ENCODE measurements around the gene IL1RN.
"Not testable (repeated sequence)": the region's sequence is repeated elsewhere in the genome, so short reads cannot be mapped to it uniquely, and the experiment has no call there.

Gene IL1RN

GRCh38 chr2:113088213-113088992 lies 39.0 kb upstream of the IL1RN start:
- no peak overlapping the region for H3K4me3 ChIP-seq (ENCODE audit: low read length)
- H3K36me3 ChIP-seq (ENCODE audit: control insufficient read depth, insufficient read depth, low read length): no peaks in the 10 kb centered on the region
- H3K27me3 ChIP-seq (ENCODE audit: control insufficient read depth, insufficient read depth, low read length): no peaks in the 10 kb centered on the region
- DNase-seq (ENCODE audit: low read depth, low spot score): no peak
- no peaks in the 10 kb centered on the region for H3K4me1 ChIP-seq (ENCODE audit: control insufficient read depth, insufficient read depth, low read length)
- H3K27ac ChIP-seq (ENCODE audit: low read length): no peak overlapping the region
- no peaks in the 10 kb centered on the region for H3K9me3 ChIP-seq (ENCODE audit: control insufficient read depth, insufficient read depth, low read length)

DNA sequence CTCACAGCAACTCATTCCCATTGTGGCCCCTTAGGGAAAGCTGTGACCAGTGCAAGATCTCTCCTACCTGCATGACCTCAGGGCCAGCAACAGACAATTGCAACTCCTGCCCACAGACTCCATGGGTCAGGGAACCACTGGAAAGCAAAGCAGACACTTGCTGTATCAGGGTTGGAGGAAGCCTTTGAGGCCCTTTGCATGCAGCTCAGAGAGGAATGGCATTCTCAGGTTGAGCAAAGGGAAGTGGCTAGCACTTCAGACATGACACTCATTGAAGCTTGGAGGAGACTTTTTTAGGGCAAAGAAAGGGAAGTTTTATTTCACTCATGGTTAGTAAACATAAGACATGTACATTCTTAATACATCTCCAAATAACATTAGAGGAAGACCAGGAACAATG lies 37.5 kb upstream of the IL1RN start:
- Histone ChIP-seq H3K4me1 (ENCODE audit: control insufficient read depth, insufficient read depth, low read length) (no peaks in the 10 kb centered on the region), H3K27ac (ENCODE audit: low read length) (no peak overlapping the region), H3K27me3 (ENCODE audit: control insufficient read depth, insufficient read depth, low read length) (no peaks in the 10 kb centered on the region), H3K4me3 (ENCODE audit: low read length) (no peak overlapping the region), H3K9me3 (ENCODE audit: control insufficient read depth, insufficient read depth, low read length) (no peaks in the 10 kb centered on the region), H3K36me3 (ENCODE audit: control insufficient read depth, insufficient read depth, low read length) (no peaks in the 10 kb centered on the region)
- no peak for DNase-seq (ENCODE audit: low read depth, low spot score)

DNA sequence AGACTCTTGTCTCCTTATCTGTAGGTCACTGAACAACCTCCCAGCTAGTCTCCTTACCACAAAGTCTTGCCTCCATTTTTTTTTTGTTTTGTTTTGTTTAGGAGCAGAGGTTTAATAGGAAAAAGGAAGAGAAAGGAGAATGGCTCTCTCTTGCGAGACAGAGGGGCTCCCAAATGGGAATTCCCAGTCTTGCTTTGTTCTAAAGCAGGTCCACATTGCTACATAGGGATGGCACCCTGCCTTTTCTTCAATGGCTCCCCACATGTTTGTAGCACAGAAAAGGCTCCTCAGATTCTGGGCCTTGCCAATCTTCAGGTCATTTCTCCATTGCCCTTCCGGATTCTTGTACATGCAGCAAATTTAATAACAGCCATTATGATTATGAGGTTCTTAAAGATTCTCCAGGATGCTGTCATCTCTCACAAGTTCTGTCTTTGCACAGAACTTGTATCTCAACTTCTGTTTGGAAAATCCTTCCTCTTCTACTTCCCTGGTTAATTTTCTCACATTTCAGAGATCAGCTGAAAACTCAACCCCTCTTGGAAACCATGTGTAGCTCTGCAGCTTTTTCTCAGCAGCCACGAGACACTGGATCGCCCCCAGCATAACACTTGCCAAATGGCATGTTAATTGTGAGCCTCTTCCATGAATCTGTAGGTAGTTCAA lies 36.0 kb upstream of the IL1RN start:
- H3K27me3 ChIP-seq (ENCODE audit: control insufficient read depth, insufficient read depth, low read length): no peaks in the 10 kb centered on the region
- WGBS (ENCODE audit: insufficient coverage, insufficient read length): no CpG with 5 or more reads among the region's 4 CpGs
- no peak overlapping the region for H3K4me3 ChIP-seq (ENCODE audit: low read length)
- H3K36me3 ChIP-seq (ENCODE audit: control insufficient read depth, insufficient read depth, low read length): no peaks in the 10 kb centered on the region
- H3K27ac ChIP-seq (ENCODE audit: low read length): no peak overlapping the region
- no peaks in the 10 kb centered on the region for H3K4me1 ChIP-seq (ENCODE audit: control insufficient read depth, insufficient read depth, low read length)
- no peaks in the 10 kb centered on the region for H3K9me3 ChIP-seq (ENCODE audit: control insufficient read depth, insufficient read depth, low read length)
- DNase-seq (ENCODE audit: low read depth, low spot score): no peak

DNA sequence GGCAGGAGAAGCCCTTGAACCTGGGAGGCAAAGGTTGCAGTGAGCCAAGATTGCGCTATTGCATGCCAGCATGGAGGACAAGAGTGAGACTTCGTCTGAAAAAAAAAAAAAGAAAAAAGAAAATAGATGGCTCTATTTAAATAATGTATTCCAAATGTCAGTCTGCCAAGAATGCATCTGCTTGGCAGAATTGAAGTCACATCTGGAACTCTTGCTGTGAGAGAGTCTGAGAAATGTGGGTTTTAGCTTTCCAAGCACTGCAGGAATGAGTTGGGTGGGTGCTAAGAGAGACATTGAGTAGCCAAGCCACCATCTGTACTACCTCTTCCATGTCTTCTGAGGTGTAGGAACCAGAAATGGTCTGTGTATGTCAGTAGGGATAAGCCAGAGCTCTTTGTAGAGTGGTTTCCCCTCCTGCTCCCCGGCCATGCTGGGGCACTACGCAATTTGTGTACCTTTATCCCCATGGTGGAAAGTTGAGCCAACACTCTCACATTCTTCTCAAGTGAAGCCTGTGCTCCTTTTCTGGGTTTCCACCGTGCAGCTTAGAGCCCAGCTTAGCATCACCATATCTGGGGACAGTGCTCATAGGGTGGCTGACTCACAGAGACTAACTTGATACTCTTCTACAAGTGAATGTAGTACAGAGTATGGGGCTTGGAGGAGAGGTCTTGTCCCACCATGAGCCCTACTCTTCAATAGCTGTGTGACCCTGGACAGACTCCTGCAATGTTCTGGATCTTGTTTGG lies 34.4 kb upstream of the IL1RN start:
- DNase-seq (ENCODE audit: low read depth, low spot score): no peak
- no peaks in the 10 kb centered on the region for H3K36me3 ChIP-seq (ENCODE audit: control insufficient read depth, insufficient read depth, low read length)
- H3K9me3 ChIP-seq (ENCODE audit: control insufficient read depth, insufficient read depth, low read length): no peaks in the 10 kb centered on the region
- no peak overlapping the region for H3K4me3 ChIP-seq (ENCODE audit: low read length)
- H3K4me1 ChIP-seq (ENCODE audit: control insufficient read depth, insufficient read depth, low read length): no peaks in the 10 kb centered on the region
- no peaks in the 10 kb centered on the region for H3K27me3 ChIP-seq (ENCODE audit: control insufficient read depth, insufficient read depth, low read length)
- no CpG with 5 or more reads among the region's 5 CpGs for WGBS (ENCODE audit: insufficient coverage, insufficient read length)
- no peak overlapping the region for H3K27ac ChIP-seq (ENCODE audit: low read length)

- no peak for DNase-seq (ENCODE audit: low read depth, low spot score)
- Histone ChIP-seq H3K4me3 (ENCODE audit: low read length) (no peak overlapping the region), H3K4me1 (ENCODE audit: control insufficient read depth, insufficient read depth, low read length) (no peaks in the 10 kb centered on the region), H3K9me3 (ENCODE audit: control insufficient read depth, insufficient read depth, low read length) (no peaks in the 10 kb centered on the region), H3K27me3 (ENCODE audit: control insufficient read depth, insufficient read depth, low read length) (no peaks in the 10 kb centered on the region), H3K27ac (ENCODE audit: low read length) (no peak overlapping the region), H3K36me3 (ENCODE audit: control insufficient read depth, insufficient read depth, low read length) (no peaks in the 10 kb centered on the region)
- WGBS (ENCODE audit: insufficient coverage, insufficient read length): no CpG with 5 or more reads among the region's 2 CpGs
These were observed 33.8 kb upstream of the IL1RN start for GRCh38 chr2:113093613-113093977.

DNA sequence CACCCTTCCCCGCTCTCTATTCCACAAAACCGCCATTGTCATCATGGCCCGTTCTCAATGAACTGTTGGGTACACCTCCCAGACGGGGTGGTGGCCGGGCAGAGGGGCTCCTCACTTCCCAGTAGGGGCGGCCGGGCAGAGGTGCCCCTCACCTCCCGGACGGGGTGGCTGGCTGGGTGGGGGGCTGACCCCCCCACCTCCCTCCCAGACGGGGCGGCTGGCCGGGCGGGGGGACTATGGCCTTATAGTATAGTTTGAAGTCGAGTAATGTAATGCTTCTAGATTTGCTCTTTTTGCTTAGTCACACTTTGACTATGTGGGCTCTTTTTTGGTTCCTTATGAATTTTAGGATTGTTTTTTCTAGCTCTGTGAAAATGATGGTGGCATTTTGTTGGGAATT lies 31.1 kb upstream of the IL1RN start:
- H3K27me3 ChIP-seq (ENCODE audit: control insufficient read depth, insufficient read depth, low read length); H3K4me1 ChIP-seq (ENCODE audit: control insufficient read depth, insufficient read depth, low read length); DNase-seq (ENCODE audit: low read depth, low spot score); H3K9me3 ChIP-seq (ENCODE audit: control insufficient read depth, insufficient read depth, low read length); H3K36me3 ChIP-seq (ENCODE audit: control insufficient read depth, insufficient read depth, low read length); H3K4me3 ChIP-seq (ENCODE audit: low read length); H3K27ac ChIP-seq (ENCODE audit: low read length): not testable (repeated sequence)
- WGBS (ENCODE audit: insufficient coverage, insufficient read length): no CpG with 5 or more reads among the region's 14 CpGs

DNA sequence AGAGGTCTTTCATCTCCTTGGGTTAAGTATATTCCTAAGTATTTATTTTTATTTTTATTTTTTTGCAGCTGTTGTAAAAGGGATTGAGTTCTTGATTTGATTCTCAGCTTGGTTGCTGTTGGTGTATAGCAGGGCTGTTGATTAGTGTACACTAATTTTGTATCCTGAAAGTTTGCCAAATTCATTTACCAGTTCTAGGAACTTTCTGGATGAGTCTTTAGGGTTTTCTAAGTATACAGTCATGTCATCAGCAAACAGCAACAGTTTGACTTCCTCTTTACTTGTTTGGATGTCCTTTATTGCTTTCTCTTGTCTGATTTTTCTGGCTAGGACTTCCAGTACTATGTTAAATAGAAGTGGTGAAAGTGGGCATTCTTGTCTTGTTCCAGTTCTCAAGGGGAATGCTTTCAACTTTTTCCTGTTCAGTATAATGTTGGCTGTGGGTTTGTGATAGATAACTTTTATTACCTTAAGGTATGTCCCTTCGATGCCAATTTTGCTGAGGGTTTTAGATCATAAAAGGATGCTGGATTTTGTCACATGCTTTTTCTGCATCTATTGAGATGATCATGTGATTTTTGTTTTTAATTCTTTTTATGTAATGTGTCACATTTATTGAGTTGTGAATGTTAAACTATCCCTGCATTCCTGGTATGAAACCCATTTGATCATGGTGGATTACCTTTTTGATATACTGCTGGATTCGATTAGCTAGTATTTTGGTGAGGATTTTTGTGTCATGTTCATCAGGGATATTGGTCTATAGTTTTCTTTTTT lies 30.4 kb upstream of the IL1RN start:
- not testable (repeated sequence) for H3K4me3 ChIP-seq (ENCODE audit: low read length); H3K9me3 ChIP-seq (ENCODE audit: control insufficient read depth, insufficient read depth, low read length); H3K4me1 ChIP-seq (ENCODE audit: control insufficient read depth, insufficient read depth, low read length); DNase-seq (ENCODE audit: low read depth, low spot score); H3K27me3 ChIP-seq (ENCODE audit: control insufficient read depth, insufficient read depth, low read length); H3K27ac ChIP-seq (ENCODE audit: low read length); H3K36me3 ChIP-seq (ENCODE audit: control insufficient read depth, insufficient read depth, low read length)
- no CpG with 5 or more reads among the region's 2 CpGs for WGBS (ENCODE audit: insufficient coverage, insufficient read length)

DNA sequence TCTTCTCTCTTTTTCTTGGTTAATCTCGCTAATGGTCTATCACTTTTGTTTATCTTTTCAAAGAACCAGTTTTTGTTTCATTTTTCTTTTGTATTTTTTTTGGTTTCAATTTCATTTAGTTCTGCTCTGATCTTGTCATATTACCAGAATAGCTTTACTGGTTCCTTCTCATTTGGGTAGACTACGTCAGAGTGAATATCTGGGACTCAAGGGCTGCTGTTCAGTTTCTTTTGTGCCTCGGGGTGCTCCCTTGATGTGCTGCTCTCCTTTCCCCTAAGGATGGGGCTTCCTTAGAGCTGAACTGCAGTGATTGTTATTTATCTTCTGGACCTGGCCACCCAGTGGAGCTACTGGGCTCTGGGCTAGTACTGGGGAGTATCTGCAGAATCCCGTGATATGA lies 29.4 kb upstream of the IL1RN start:
- H3K36me3 ChIP-seq (ENCODE audit: control insufficient read depth, insufficient read depth, low read length): no peaks in the 10 kb centered on the region
- H3K4me3 ChIP-seq (ENCODE audit: low read length): no peak overlapping the region
- H3K27me3 ChIP-seq (ENCODE audit: control insufficient read depth, insufficient read depth, low read length): no peaks in the 10 kb centered on the region
- H3K27ac ChIP-seq (ENCODE audit: low read length): no peak overlapping the region
- no CpG with 5 or more reads among the region's 4 CpGs for WGBS (ENCODE audit: insufficient coverage, insufficient read length)
- DNase-seq (ENCODE audit: low read depth, low spot score): no peak
- no peaks in the 10 kb centered on the region for H3K9me3 ChIP-seq (ENCODE audit: control insufficient read depth, insufficient read depth, low read length)
- no peaks in the 10 kb centered on the region; the same call in 1 of the 2 replicates for H3K4me1 ChIP-seq (ENCODE audit: control insufficient read depth, insufficient read depth, low read length)

GRCh38 chr2:113098532-113098931 lies 28.9 kb upstream of the IL1RN start:
- no peaks in the 10 kb centered on the region; the same call in 1 of the 2 replicates for H3K4me1 ChIP-seq (ENCODE audit: control insufficient read depth, insufficient read depth, low read length)
- no CpG with 5 or more reads among the region's 6 CpGs for WGBS (ENCODE audit: insufficient coverage, insufficient read length)
- no peaks in the 10 kb centered on the region for H3K9me3 ChIP-seq (ENCODE audit: control insufficient read depth, insufficient read depth, low read length)
- no peak overlapping the region for H3K4me3 ChIP-seq (ENCODE audit: low read length)
- H3K36me3 ChIP-seq (ENCODE audit: control insufficient read depth, insufficient read depth, low read length): no peaks in the 10 kb centered on the region
- no peaks in the 10 kb centered on the region for H3K27me3 ChIP-seq (ENCODE audit: control insufficient read depth, insufficient read depth, low read length)
- no peak overlapping the region for H3K27ac ChIP-seq (ENCODE audit: low read length)
- DNase-seq (ENCODE audit: low read depth, low spot score): no peak

DNA sequence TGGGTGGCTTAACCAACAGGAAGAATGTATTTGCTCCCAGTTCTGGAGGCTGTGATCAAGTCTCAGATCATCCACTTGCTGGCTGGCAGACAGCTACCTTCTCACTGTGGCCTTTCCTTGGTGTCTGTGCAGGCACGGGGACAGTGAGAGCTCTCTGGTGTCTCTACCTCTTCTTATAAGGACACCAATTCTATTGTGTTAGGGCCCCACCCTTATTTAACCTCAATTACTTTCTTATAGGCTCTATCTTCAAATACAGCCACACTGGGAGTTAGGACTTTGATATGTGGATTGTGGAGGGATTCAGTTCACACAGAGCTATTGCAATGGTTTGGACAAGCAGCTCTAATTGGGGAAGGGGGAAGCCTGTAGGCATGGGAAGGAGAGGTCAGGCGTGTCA lies 25.3 kb upstream of the IL1RN start:
- Histone ChIP-seq H3K4me3 (ENCODE audit: low read length) (no peak overlapping the region), H3K27me3 (ENCODE audit: control insufficient read depth, insufficient read depth, low read length) (no peaks in the 10 kb centered on the region), H3K36me3 (ENCODE audit: control insufficient read depth, insufficient read depth, low read length) (no peaks in the 10 kb centered on the region), H3K9me3 (ENCODE audit: control insufficient read depth, insufficient read depth, low read length) (no peaks in the 10 kb centered on the region), H3K4me1 (ENCODE audit: control insufficient read depth, insufficient read depth, low read length) (no peaks in the 10 kb centered on the region; the same call in 1 of the 2 replicates), H3K27ac (ENCODE audit: low read length) (no peak overlapping the region)
- no peak for DNase-seq (ENCODE audit: low read depth, low spot score)
- WGBS (ENCODE audit: insufficient coverage, insufficient read length): no CpG with 5 or more reads among the region's 2 CpGs
